Measurements from ENCODE around the gene TSPAN32. TPM values are rescaled to one million over a fixed set of nuclear protein-coding genes. Genes with fewer than 3 reads are reported as not detected.
"Not testable (repeated sequence)": the region's sequence is repeated elsewhere in the genome, so short reads cannot be mapped to it uniquely, and the experiment has no call there.

TSPAN32 gene
- total RNA-seq, 1 donor from 2014 or later, result not detected

GRCh38 chr11:2342981-2343380, 41.2 kb downstream of the TSPAN32 start:
- no peak for DNase-seq

- DNase-seq, result no peak
Observed at GRCh38 chr11:2343502-2343901, 41.7 kb downstream of the TSPAN32 start.

- DNase-seq, result no peak
Observed at GRCh38 chr11:2345050-2345449, 43.2 kb downstream of the TSPAN32 start.

GRCh38 chr11:2346014-2346413, 44.2 kb downstream of the TSPAN32 start:
- DNase-seq, result no peak

- no peak for DNase-seq
Observed at GRCh38 chr11:2346586-2347307, 44.9 kb downstream of the TSPAN32 start.

- no peak for DNase-seq
Observed at GRCh38 chr11:2347308-2347830, 45.6 kb downstream of the TSPAN32 start.

- DNase-seq, result no peak
Observed at GRCh38 chr11:2348986-2349385, 47.2 kb downstream of the TSPAN32 start.

- no peak for DNase-seq
Observed at GRCh38 chr11:2351701-2352100, 49.9 kb downstream of the TSPAN32 start.

- DNase-seq, result no peak
Observed at GRCh38 chr11:2352420-2352819, 50.6 kb downstream of the TSPAN32 start.

- DNase-seq, result no peak
Observed at GRCh38 chr11:2355000-2355644, 53.3 kb downstream of the TSPAN32 start.

- DNase-seq, result no peak
Observed at GRCh38 chr11:2357246-2357645, 55.4 kb downstream of the TSPAN32 start.

GRCh38 chr11:2357651-2358050, 55.8 kb downstream of the TSPAN32 start:
- not testable (repeated sequence) for DNase-seq

- DNase-seq, result no peak
Observed at GRCh38 chr11:2358754-2359442, 57.1 kb downstream of the TSPAN32 start.

- DNase-seq, result no peak
Observed at GRCh38 chr11:2359557-2359956, 57.7 kb downstream of the TSPAN32 start.

GRCh38 chr11:2360081-2360642, 58.3 kb downstream of the TSPAN32 start:
- no peak for DNase-seq

GRCh38 chr11:2361565-2361964, 59.8 kb downstream of the TSPAN32 start:
- no peak for DNase-seq

GRCh38 chr11:2362414-2362813, 60.6 kb downstream of the TSPAN32 start:
- DNase-seq, result no peak

GRCh38 chr11:2363130-2363529, 61.3 kb downstream of the TSPAN32 start:
- no peak for DNase-seq

GRCh38 chr11:2363577-2364370, 62.0 kb downstream of the TSPAN32 start:
- no peak for DNase-seq

- not testable (repeated sequence) for DNase-seq
Observed at GRCh38 chr11:2364386-2364785, 62.6 kb downstream of the TSPAN32 start.

GRCh38 chr11:2365571-2366210, 63.9 kb downstream of the TSPAN32 start:
- no peak for DNase-seq

- DNase-seq, result no peak
Observed at GRCh38 chr11:2366276-2366675, 64.5 kb downstream of the TSPAN32 start.

Data from occipital lobe (tissue), 2 donors.